ENCODE results near the gene SLAMF8.

The SLAMF8 gene

GRCh38 chr1:159866905-159867663, 40.4 kb downstream of the SLAMF8 start:
- Histone ChIP-seq H3K36me3 (ENCODE audit: control insufficient read depth in 5 of 5, insufficient read depth in 5 of 5, low read length in 5 of 5) (no peaks in the 10 kb centered on the region), H3K27ac (ENCODE audit: low read depth, low read length) (no peak overlapping the region), H3K4me1 (ENCODE audit: control insufficient read depth in 5 of 5, insufficient read depth in 5 of 5, low read length in 5 of 5) (peaks cover 0 to 16% (median 10%) of the 10 kb centered on the region in 5 donors), H3K9me3 (ENCODE audit: control insufficient read depth in 5 of 5, low read length in 5 of 5) (no peaks in the 10 kb centered on the region), H3K4me3 (ENCODE audit: low read depth in 1 of 5, low read length in 5 of 5) (no peak overlapping the region), H3K9ac (ENCODE audit: low read length in 5 of 5) (no peak overlapping the region), H3K27me3 (ENCODE audit: control insufficient read depth in 5 of 5, insufficient read depth in 4 of 5, low read length in 5 of 5) (peaks cover 7 to 16% (median 10%) of the 10 kb centered on the region in 5 donors)

- peaks cover 4 to 16% (median 10%) of the 10 kb centered on the region in 5 donors for H3K27me3 ChIP-seq (ENCODE audit: control insufficient read depth in 5 of 5, insufficient read depth in 4 of 5, low read length in 5 of 5)
- H3K4me3 ChIP-seq (ENCODE audit: low read depth in 1 of 5, low read length in 5 of 5), result no peak overlapping the region
- H3K27ac ChIP-seq (ENCODE audit: low read depth, low read length), result no peak overlapping the region
- H3K4me1 ChIP-seq (ENCODE audit: control insufficient read depth in 5 of 5, insufficient read depth in 5 of 5, low read length in 5 of 5), result peaks cover 0 to 16% (median 10%) of the 10 kb centered on the region in 5 donors
- H3K36me3 ChIP-seq (ENCODE audit: control insufficient read depth in 5 of 5, insufficient read depth in 5 of 5, low read length in 5 of 5), result no peaks in the 10 kb centered on the region
- no peak overlapping the region for H3K9ac ChIP-seq (ENCODE audit: low read length in 5 of 5)
- no peaks in the 10 kb centered on the region for H3K9me3 ChIP-seq (ENCODE audit: control insufficient read depth in 5 of 5, low read length in 5 of 5)
These were observed 41.0 kb downstream of the SLAMF8 start for GRCh38 chr1:159867664-159868026.

GRCh38 chr1:159868766-159869165, 42.1 kb downstream of the SLAMF8 start:
- peaks cover 4 to 16% (median 10%) of the 10 kb centered on the region in 5 donors for H3K27me3 ChIP-seq (ENCODE audit: control insufficient read depth in 5 of 5, insufficient read depth in 4 of 5, low read length in 5 of 5)
- H3K9ac ChIP-seq (ENCODE audit: low read length in 5 of 5), result no peak overlapping the region
- H3K27ac ChIP-seq (ENCODE audit: low read depth, low read length), result no peak overlapping the region
- H3K9me3 ChIP-seq (ENCODE audit: control insufficient read depth in 5 of 5, low read length in 5 of 5), result no peaks in the 10 kb centered on the region
- no peaks in the 10 kb centered on the region for H3K36me3 ChIP-seq (ENCODE audit: control insufficient read depth in 5 of 5, insufficient read depth in 5 of 5, low read length in 5 of 5)
- H3K4me3 ChIP-seq (ENCODE audit: low read depth in 1 of 5, low read length in 5 of 5), result no peak overlapping the region
- H3K4me1 ChIP-seq (ENCODE audit: control insufficient read depth in 5 of 5, insufficient read depth in 5 of 5, low read length in 5 of 5), result peaks cover 0 to 16% (median 10%) of the 10 kb centered on the region in 5 donors

- no peak overlapping the region for H3K27ac ChIP-seq (ENCODE audit: low read depth, low read length)
- no peak overlapping the region for H3K9ac ChIP-seq (ENCODE audit: low read length in 5 of 5)
- H3K9me3 ChIP-seq (ENCODE audit: control insufficient read depth in 5 of 5, low read length in 5 of 5), result no peaks in the 10 kb centered on the region
- H3K4me3 ChIP-seq (ENCODE audit: low read depth in 1 of 5, low read length in 5 of 5), result no peak overlapping the region
- no peaks in the 10 kb centered on the region for H3K36me3 ChIP-seq (ENCODE audit: control insufficient read depth in 5 of 5, insufficient read depth in 5 of 5, low read length in 5 of 5)
- H3K4me1 ChIP-seq (ENCODE audit: control insufficient read depth in 5 of 5, insufficient read depth in 5 of 5, low read length in 5 of 5), result peaks cover 0 to 16% (median 10%) of the 10 kb centered on the region in 5 donors
- peaks cover 4 to 16% (median 10%) of the 10 kb centered on the region in 5 donors for H3K27me3 ChIP-seq (ENCODE audit: control insufficient read depth in 5 of 5, insufficient read depth in 4 of 5, low read length in 5 of 5)
These were observed 42.5 kb downstream of the SLAMF8 start for GRCh38 chr1:159869173-159869572.

GRCh38 chr1:159869607-159870006, 42.9 kb downstream of the SLAMF8 start:
- peaks cover 4 to 16% (median 10%) of the 10 kb centered on the region in 5 donors for H3K27me3 ChIP-seq (ENCODE audit: control insufficient read depth in 5 of 5, insufficient read depth in 4 of 5, low read length in 5 of 5)
- H3K4me3 ChIP-seq (ENCODE audit: low read depth in 1 of 5, low read length in 5 of 5), result no peak overlapping the region
- no peaks in the 10 kb centered on the region for H3K9me3 ChIP-seq (ENCODE audit: control insufficient read depth in 5 of 5, low read length in 5 of 5)
- H3K9ac ChIP-seq (ENCODE audit: low read length in 5 of 5), result no peak overlapping the region
- H3K4me1 ChIP-seq (ENCODE audit: control insufficient read depth in 5 of 5, insufficient read depth in 5 of 5, low read length in 5 of 5), result peaks cover 0 to 16% (median 10%) of the 10 kb centered on the region in 5 donors
- H3K27ac ChIP-seq (ENCODE audit: low read depth, low read length), result no peak overlapping the region
- no peaks in the 10 kb centered on the region for H3K36me3 ChIP-seq (ENCODE audit: control insufficient read depth in 5 of 5, insufficient read depth in 5 of 5, low read length in 5 of 5)

- Histone ChIP-seq H3K4me3 (ENCODE audit: low read depth in 1 of 5, low read length in 5 of 5) (no peak overlapping the region), H3K27me3 (ENCODE audit: control insufficient read depth in 5 of 5, insufficient read depth in 4 of 5, low read length in 5 of 5) (peaks cover 4 to 16% (median 10%) of the 10 kb centered on the region in 5 donors), H3K36me3 (ENCODE audit: control insufficient read depth in 5 of 5, insufficient read depth in 5 of 5, low read length in 5 of 5) (no peaks in the 10 kb centered on the region), H3K9ac (ENCODE audit: low read length in 5 of 5) (no peak overlapping the region), H3K9me3 (ENCODE audit: control insufficient read depth in 5 of 5, low read length in 5 of 5) (no peaks in the 10 kb centered on the region), H3K4me1 (ENCODE audit: control insufficient read depth in 5 of 5, insufficient read depth in 5 of 5, low read length in 5 of 5) (peaks cover 0 to 16% (median 10%) of the 10 kb centered on the region in 5 donors), H3K27ac (ENCODE audit: low read depth, low read length) (no peak overlapping the region)
These were observed 44.0 kb downstream of the SLAMF8 start for GRCh38 chr1:159870704-159871103.

GRCh38 chr1:159872891-159873290, 46.2 kb downstream of the SLAMF8 start:
- Histone ChIP-seq H3K4me1 (ENCODE audit: control insufficient read depth in 5 of 5, insufficient read depth in 5 of 5, low read length in 5 of 5) (peaks cover 0 to 6% (median 3%) of the 10 kb centered on the region in 5 donors), H3K9me3 (ENCODE audit: control insufficient read depth in 5 of 5, low read length in 5 of 5) (no peaks in the 10 kb centered on the region), H3K9ac (ENCODE audit: low read length in 5 of 5) (no peak overlapping the region), H3K36me3 (ENCODE audit: control insufficient read depth in 5 of 5, insufficient read depth in 5 of 5, low read length in 5 of 5) (no peaks in the 10 kb centered on the region), H3K27me3 (ENCODE audit: control insufficient read depth in 5 of 5, insufficient read depth in 4 of 5, low read length in 5 of 5) (peaks cover 4 to 16% (median 10%) of the 10 kb centered on the region in 5 donors), H3K27ac (ENCODE audit: low read depth, low read length) (no peak overlapping the region), H3K4me3 (ENCODE audit: low read depth in 1 of 5, low read length in 5 of 5) (no peak overlapping the region)

- Histone ChIP-seq H3K9me3 (ENCODE audit: control insufficient read depth in 5 of 5, low read length in 5 of 5) (no peaks in the 10 kb centered on the region), H3K4me1 (ENCODE audit: control insufficient read depth in 5 of 5, insufficient read depth in 5 of 5, low read length in 5 of 5) (no peaks in the 10 kb centered on the region), H3K27ac (ENCODE audit: low read depth, low read length) (no peak overlapping the region), H3K36me3 (ENCODE audit: control insufficient read depth in 5 of 5, insufficient read depth in 5 of 5, low read length in 5 of 5) (no peaks in the 10 kb centered on the region), H3K27me3 (ENCODE audit: control insufficient read depth in 5 of 5, insufficient read depth in 4 of 5, low read length in 5 of 5) (peaks cover 2 to 16% (median 10%) of the 10 kb centered on the region in 5 donors), H3K4me3 (ENCODE audit: low read depth in 1 of 5, low read length in 5 of 5) (no peak overlapping the region), H3K9ac (ENCODE audit: low read length in 5 of 5) (no peak overlapping the region)
These were observed 47.0 kb downstream of the SLAMF8 start for GRCh38 chr1:159873530-159874143.

- no peak overlapping the region for H3K9ac ChIP-seq (ENCODE audit: low read length in 5 of 5)
- H3K9me3 ChIP-seq (ENCODE audit: control insufficient read depth in 5 of 5, low read length in 5 of 5), result no peaks in the 10 kb centered on the region
- H3K4me1 ChIP-seq (ENCODE audit: control insufficient read depth in 5 of 5, insufficient read depth in 5 of 5, low read length in 5 of 5), result peaks cover 0 to 8% (median 3%) of the 10 kb centered on the region in 5 donors
- no peaks in the 10 kb centered on the region for H3K36me3 ChIP-seq (ENCODE audit: control insufficient read depth in 5 of 5, insufficient read depth in 5 of 5, low read length in 5 of 5)
- no peak overlapping the region for H3K27ac ChIP-seq (ENCODE audit: low read depth, low read length)
- H3K4me3 ChIP-seq (ENCODE audit: low read depth in 1 of 5, low read length in 5 of 5), result no peak overlapping the region
- H3K27me3 ChIP-seq (ENCODE audit: control insufficient read depth in 5 of 5, insufficient read depth in 4 of 5, low read length in 5 of 5), result no peaks in the 10 kb centered on the region
These were observed 51.2 kb downstream of the SLAMF8 start for GRCh38 chr1:159877695-159878444.

GRCh38 chr1:159879136-159879535, 52.5 kb downstream of the SLAMF8 start:
- Histone ChIP-seq H3K36me3 (ENCODE audit: control insufficient read depth in 5 of 5, insufficient read depth in 5 of 5, low read length in 5 of 5) (no peaks in the 10 kb centered on the region), H3K9me3 (ENCODE audit: control insufficient read depth in 5 of 5, low read length in 5 of 5) (no peaks in the 10 kb centered on the region)

More at GRCh38 chr1:159879136-159879535, 52.5 kb downstream of the SLAMF8 start:
- no peak overlapping the region for H3K4me3 ChIP-seq (ENCODE audit: low read depth in 1 of 5, low read length in 5 of 5)
- no peak overlapping the region for H3K27ac ChIP-seq (ENCODE audit: low read depth, low read length)
- H3K9ac ChIP-seq (ENCODE audit: low read length in 5 of 5), result no peak overlapping the region
- peaks cover 0 to 8% (median 3%) of the 10 kb centered on the region in 5 donors for H3K4me1 ChIP-seq (ENCODE audit: control insufficient read depth in 5 of 5, insufficient read depth in 5 of 5, low read length in 5 of 5)
- no peaks in the 10 kb centered on the region for H3K27me3 ChIP-seq (ENCODE audit: control insufficient read depth in 5 of 5, insufficient read depth in 4 of 5, low read length in 5 of 5)
